Stimulated activated CD8-positive, alpha-beta memory T cell treated with anti-CD3 and anti-CD28 coated beads, Interleukin-4, amount 100 ng/mL, for 48 hours (primary cell): ENCODE data around the gene BAZ1A.
"Not testable (repeated sequence)": the region's sequence is repeated elsewhere in the genome, so short reads cannot be mapped to it uniquely, and the experiment has no call there.

Experiments
- DNase-seq: peaks from one replicate; pipeline ENCODE4 v3.0.0-alpha.2; 2020

The BAZ1A gene

DNA sequence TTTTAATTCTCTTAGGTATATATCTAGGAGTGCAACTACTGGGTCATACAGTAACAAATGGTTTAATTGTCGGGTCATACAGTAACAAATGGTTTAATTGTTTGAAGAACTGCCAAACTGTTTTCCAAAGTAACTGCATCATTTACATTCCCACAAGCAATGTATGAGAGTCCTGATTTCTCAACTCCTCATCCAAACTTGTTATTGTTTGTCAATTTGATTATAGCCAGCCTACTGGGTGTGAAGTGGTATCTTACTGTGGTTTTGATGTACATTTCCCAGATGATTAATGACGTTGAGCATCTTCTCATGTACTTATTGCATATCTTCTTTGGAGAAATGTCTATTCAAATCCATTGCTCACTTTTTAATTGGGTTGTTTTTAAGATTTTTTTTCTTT lies 93.1 kb downstream of the BAZ1A start:
- no peak for DNase-seq

DNA sequence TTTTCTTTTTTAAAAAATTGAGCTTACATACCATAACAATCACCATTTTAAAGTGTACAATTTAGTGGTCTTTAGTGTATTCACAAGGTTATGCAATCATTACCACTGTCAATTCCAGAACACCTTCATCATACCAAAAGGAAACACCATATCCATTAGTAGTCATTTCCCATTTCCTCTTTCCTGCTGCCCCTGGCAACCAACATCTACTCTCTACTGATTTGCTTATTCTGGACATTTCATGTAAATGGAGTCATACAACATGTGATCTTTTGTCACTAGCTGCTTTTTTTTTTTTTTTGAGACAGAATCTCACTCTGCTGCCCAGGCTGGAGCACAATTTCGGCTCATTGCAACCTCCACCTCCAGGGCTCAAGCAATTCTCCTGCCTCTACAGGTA lies 93.9 kb downstream of the BAZ1A start:
- DNase-seq: no peak

DNA sequence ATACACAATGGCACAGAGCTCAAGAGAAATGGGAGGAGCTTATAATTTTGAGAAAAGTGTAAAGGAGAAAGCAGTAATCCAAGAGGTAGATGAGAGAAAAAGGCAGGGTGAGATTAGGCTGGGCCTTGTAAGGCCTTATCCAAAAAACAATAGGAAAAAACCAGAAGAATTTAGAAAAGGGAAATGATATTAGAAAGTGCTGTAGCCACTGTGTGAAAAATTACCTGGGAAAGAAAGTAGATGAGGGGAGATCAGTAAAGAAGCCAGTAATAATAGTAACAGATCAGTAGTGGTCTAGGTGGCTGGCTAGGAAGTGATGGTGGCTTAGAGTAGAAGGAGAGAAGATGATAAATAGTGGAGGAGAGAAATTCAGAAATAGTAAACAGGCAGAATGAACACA lies 94.5 kb downstream of the BAZ1A start:
- DNase-seq: no peak

DNA sequence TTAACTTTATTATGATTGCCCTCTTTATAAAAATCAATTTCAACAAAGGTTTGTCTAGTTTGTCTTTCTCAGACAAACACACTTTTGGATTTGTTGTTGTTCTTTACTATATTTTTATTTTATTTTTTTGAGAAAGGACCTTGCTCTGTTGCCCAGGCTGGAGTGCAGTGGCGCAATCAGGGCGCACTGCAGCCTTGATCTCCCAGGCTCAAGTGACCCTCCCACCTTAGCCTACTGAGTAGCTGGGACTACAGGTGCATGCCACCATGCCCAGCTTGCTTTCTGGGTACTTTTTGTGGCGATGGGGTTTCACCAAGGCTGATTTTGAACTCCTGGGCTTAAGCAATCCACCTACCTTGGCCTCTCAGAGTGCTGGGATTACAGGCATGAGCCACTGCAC lies 96.4 kb downstream of the BAZ1A start:
- no peak for DNase-seq

DNA sequence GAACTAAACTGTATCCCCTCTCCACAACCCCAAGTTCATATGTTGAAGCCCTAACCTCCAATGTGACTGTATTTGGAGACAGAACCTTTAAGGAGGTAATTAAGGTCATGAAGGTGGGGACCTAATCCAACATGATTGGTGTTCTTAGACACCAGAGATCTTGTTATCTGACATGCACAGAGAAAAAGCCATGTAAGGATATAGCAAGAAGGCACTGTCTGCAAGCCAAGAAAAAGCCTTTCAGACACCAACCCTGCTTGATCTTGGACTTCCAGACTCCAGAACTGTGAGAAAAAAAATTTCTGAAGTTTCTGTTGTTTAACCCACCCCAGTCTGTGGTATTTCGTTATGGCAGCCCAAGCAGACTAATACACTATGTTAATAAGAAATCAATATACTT lies 98.5 kb downstream of the BAZ1A start:
- no peak for DNase-seq

DNA sequence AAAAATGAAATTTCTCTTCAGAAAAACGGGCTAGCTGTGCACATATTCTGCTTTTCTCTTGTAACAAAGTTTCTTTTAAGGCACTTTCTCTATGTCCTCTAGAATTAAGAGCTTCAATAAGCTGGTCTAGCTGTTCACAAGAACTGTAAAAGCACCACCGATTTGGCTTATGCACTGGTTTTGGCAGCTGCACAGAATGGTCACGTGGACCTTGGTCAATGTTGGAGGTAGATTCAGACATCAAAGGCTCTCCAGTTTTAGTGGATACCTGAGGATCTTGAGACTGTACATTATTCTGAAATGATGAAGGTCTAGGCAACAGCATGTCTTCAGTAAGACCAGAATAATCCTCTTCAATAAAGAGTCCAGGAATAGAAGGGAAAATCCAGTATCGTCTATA lies 99.2 kb downstream of the BAZ1A start:
- DNase-seq: no peak

DNA sequence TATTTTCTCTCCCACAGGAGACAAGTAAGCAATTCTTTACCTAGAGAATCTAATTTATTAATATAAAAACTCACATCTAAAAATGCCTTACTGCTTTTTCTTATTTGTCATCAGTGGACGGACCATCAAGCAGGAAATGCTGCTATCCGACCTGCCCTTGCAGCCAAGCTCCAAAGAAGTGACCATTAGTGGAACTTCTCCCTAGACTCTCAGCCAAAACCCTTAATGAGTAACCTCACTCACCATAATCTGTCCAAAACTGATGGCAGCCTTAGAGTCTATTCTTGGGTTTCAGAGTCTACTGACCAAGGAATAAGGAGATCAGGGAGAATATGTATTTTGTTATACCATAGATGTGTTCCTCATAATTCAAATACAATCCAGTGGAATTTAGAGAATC lies 99.8 kb downstream of the BAZ1A start:
- no peak for DNase-seq

DNA sequence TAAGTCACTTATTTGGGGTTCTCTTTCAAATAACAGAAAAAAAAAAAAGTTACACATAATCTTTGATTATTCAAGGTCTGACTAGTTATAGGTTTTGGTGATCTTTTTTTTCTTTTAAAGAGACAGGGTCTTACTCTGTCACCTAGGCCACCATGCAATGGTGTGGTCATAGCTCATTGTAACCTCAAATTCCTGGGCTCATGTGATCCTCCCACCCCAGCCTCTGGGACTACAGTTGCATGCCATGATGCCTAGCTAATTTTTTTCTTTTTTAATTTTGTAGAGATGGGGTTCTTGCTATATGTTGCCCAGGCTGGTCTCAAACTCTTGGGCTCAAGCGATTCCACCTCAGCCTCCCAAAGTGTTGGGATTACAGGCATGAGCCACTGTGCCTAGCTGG lies 104.3 kb downstream of the BAZ1A start:
- no peak for DNase-seq

DNA sequence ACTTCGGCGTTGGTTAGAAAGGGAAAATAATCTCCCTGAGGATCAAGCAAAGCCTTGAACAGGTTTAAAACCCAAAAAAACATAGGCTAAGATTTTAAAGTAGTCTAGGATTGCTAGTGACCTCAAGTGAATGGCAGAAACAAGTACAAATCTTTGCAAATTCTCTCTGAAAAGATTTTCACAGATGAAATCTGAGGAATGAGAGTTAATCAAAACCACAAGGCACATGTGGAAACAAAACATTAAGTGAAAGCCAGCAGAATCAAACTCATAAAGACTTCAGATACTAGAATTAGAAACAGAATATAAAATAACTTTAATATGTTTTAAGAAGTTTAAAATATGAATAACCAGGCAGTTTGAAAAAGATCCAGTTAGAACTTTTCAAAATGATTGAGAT lies 108.6 kb downstream of the BAZ1A start:
- no peak for DNase-seq

DNA sequence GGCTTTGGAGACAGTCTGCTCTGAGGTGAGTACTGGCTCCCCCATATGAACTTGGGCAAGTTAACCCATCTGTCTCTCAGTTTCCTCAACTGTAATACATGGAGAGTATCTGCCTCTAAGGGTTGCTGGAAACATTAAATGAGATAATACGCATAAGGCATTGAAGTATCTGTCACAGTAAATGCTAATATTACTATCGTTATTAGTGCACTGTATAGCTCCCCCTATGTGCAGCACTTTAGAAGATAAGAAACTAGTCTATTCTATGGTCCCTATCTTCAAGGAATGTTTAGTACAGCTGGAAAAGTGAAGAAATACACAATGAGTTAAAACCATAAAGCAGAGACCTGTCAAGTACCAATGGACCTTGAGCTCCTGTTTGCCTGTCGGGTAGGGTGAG lies 109.1 kb downstream of the BAZ1A start:
- no peak for DNase-seq

DNA sequence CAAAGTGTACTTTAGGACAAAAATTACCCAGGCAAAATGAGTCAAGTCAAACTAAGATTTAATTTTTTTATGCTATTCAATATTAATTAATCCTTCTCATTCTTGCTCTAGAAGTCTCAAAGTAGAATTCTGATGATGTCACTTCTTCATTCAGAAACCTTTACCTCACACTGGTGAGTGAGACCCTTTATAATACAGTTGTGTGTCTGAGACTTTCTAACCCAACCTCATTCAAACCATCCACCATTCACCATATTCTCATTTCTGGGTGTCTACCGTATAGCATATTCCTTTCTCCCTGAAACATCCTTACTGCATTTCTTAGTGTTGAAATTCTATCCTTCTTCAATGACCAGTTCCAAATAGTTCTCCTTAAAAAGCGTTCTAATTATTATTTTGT lies 119.9 kb downstream of the BAZ1A start:
- no peak for DNase-seq

DNA sequence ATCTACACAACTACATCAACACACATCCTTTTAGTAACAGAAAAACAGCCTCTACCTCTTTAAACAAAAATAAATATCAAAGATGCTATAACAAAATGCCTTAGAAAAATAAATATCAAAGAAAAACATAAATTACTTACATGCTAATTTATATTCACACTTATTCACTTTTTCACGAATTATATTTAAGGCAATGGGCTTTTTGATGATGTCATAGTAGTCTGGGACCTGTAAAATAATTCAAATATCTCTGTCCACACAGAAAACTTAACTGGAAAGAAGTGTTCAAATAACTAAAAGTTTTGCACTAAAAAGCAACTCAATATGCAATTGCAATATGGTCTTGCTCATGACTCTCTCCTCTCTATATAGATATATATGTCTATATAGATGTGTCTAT lies 120.5 kb downstream of the BAZ1A start:
- DNase-seq: no peak

DNA sequence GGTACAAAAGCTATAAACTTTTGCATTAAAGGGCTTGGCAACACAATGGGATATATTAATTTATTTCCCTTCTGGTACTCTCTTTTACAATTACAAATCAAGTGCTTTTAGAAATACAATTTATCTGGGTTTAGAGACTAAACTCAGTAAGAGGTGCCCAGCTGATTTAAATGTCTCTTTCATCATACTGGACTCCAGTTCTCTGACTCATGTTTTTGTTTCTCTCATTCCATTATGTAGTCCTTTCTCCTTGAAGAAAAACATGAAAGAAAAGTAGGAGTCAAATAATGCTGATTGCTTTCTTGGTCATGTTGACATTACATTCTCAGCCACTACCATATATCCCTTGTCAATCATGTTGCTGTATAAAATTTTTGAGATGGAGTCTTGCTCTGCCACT lies 124.5 kb downstream of the BAZ1A start:
- DNase-seq: no peak

DNA sequence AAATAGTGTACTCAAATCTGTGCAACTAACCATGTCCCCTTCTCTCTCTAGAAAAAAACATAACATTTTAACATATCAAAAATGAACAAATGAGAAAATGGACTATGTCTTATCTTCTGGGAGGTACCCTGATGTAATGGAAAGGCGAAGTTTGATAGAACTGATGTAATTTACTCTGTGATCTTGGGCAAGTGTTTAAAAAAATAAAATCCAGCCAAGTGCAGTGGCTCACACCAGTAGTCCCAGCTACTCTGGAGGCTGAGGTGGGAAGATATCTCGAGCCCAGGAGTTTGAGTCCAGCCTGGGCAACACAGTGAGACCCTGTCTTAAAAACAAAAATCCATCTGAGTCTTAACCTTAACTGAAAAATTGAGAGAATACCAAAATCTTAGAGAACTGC lies 124.9 kb downstream of the BAZ1A start:
- no peak for DNase-seq

DNA sequence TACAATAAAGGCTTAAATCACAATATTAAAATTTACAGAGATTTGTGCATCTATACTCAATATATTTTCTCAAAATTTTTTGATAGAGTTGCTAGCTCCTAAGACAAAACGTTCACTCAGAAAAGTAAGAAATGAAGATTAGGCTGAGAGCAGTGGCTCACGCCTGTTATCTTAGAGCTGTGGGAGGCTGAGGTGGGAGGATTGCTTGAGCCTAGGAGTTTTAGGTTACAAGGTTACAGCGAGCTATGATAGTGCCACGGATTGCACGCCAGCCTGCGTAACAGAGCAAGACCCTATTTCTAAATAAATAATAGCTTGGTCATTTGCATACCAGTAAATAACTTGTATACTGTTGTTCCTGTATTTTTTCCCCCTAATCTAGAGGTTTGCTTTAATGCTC lies 125.8 kb downstream of the BAZ1A start:
- DNase-seq: no peak

DNA sequence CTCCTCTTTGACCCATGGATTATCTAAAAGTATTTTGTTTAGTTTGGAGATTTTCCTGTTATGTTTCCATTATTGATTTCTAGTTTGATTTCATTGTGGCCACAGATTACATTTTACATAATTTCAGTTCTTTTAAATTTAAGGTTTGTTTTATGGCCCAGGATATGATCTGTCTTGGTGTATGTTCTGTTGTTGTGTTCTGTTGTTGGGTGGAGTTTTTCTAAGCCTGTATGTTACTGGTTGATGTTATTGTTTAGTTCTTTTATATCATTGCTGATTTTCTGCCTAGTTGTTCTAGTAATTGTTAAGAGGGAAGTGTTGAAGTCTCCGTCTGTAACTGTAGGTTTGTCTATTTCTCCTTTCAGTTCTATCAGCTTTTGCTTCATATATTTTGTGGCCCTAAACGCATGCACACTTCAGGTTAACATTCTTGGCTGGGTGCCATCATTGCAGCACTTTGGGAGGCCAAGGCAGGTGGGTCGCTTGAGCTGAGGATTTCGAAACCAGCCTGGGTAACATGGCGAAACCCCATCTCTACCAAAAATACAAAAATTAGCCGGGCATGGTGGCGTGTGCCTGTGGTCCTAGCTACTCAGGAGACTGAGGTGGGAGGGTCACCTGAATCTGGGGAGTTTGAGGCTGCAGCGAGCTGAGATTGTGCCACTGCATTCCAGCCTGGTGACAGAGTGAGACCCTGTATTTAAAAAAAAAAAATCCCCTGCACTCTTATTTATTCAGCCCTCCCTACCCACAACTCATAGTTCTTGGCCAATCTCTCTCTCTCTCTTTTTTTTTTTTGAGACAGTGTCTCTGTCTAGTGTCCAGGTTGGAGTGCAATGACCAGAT lies 132.7 kb downstream of the BAZ1A start:
- DNase-seq: no peak

DNA sequence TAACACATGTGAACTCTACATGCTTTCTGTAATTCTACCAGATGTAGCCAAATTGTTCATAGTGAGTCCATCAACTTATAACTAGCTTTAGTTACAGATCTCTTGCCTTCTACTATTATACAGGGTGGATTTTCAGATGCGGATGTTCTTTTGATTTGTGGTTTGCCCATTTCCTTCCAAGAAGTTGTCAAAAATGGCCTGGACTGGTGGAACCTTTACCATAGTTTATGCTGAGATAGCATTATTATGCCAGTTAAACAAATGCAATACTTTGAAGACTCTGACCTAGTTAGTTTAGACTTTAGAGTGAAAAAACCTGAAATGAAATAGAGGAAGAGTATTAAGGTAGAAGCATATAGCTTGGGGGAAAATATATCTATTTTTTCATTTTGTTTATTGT lies 133.3 kb downstream of the BAZ1A start:
- DNase-seq: no peak

DNA sequence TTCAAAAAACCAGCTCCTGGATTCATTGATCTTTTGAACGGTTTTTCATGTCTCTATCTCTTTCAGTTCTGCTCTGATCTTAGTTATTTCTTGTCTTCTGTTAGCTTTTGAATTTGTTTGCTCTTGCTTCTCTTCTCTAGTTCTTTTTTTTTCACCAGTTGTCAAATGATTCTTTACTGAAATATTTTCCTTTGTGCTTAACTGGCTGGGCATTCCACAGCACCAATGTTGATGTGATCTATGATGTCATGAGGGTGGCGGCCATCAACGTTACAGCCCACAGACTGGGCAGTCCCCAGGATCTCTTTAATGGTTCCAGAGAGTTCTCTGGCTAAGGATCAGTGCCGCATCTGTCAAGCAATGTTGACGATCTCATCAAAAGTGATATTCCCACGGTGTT lies 135.0 kb downstream of the BAZ1A start:
- not testable (repeated sequence) for DNase-seq

DNA sequence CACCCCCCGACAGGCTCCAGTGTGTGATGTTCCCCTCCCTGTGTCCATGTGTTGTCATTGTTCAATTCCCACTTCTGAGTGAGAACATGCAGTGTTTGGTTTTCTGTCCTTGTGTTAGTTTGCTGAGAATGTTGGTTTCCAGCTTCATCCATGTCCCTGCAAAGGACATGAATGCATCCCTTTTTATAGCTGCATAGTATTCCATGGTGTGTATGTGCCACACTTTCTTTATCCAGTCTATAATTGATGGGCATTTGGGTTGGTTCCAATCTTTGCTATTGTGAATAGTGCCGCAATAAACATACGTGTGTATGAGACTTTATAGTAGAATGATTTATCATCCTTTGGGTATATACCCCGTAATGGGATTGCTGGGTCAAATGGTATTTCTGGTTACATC lies 138.1 kb downstream of the BAZ1A start:
- DNase-seq: not testable (repeated sequence)

DNA sequence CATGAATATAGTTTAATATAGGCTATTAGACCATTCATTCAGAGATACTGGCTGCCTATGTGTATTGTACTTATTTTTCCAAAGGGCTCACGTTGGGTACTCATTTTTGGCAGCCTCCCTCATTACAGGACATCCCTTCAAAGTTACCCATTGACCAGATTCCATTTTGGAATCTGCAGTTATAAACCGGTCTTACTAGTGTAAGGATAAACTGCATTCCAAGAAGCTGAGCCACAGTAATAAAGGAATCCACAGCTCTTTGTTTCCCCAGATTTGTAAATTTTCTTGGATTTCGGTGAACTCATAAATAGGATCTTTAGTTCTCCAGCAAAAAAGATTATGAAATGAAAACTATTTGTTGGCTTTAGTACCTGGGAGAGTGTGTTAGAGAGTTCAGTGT lies 141.9 kb downstream of the BAZ1A start:
- no peak for DNase-seq

DNA sequence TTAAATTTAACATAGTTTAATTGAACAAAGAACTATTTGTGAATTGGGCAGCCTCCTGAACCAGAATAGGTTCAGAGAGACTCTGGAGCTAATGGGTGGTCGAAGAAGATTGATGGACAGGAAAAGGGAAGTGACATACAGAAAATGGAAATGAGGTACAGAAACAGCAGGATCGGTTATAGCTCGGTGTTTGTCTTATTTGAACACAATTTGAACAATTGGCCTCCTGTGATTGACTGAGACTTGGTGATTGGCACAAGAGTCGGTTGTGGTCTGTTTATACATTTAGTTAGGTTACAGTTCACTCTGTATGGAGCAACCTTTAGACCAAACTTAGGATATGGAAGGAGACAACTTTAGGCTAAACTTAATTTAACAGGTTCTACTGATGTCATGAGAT lies 142.4 kb downstream of the BAZ1A start:
- DNase-seq: no peak

DNA sequence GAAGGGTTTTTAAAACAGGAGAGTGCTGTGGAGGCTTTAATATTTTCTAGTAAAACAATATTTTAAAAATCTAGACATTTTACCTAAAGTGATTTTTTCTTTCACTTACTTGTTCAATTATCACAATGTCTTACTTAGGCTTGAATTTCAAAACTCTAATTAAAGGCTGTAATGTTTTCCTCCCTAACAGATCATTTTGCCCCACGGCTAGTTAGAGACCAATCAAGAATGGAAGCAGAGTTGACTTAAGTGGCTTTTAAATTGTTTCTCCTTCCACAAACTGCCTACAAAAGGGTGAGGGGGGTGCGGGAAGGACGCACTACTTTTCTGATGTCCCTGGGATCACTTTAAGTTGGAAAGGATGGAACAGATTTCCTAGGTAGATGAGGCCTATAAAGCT lies 151.3 kb downstream of the BAZ1A start:
- no peak for DNase-seq

DNA sequence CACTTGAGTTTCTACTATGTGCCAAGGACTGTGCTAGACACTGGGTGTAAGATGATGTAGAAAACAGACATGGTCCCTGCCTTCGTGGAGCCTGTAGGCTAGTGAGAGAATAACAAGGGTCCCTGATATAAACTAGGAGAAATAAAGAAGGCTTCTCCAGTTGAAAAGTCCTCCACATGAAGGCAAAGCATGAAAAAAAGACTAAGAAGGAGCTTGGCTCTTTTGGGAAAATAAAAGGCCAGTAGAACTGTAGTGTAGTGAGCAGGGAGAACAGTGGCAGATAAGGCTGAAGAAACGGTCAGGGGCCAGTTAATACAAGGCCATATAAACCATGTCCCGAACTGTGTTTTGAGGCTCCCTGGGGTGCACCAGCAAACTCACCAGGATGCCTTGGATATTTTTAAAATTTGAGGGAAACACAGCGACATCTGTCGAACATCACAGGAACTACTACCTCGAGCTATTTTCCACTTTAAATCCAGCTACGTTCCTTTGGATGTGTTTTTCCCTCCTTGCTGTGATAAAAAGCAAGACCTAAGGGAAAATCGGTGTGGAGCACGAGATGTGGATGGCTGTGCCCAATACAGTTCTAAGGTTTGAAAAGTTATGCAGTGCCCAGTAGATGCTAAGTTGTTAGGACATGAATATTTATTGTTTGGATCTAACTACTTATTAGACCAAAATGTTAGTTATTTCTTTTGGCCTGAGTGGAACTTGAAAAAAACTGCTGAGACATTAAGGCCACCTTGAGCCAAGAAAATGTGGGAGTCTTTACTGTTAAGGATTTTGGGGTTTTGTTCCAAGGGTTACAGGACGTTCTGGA lies 152.2 kb downstream of the BAZ1A start:
- peak; percentile 51 for DNase-seq

DNA sequence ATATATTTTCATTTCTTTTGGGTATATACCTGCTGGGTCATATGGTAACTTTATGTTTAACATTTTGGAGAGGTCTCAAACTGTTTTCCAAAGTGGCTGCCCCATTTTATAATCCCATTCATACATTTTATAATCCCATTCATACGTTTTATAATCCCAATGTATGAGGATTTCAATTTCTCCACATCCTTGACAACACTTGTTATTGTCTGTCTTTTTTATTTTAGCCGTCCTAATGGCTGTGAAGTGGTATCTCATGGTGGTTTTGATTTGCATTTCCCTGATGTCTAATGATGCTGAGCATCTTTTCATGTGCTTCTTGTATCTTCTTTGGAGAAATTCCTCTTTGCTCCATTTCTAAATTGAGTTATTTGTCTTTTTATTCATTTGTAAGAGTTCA lies 154.0 kb downstream of the BAZ1A start:
- no peak for DNase-seq
